Hypothalamus (tissue), 51 donors: ENCODE measurements around the gene AGPAT3.

Experiments
- DNase-seq, 51 donors: peaks; one replicate each; lab custom pipeline; 2025; lab: John Stamatoyannopoulos, UW

Gene AGPAT3

DNA sequence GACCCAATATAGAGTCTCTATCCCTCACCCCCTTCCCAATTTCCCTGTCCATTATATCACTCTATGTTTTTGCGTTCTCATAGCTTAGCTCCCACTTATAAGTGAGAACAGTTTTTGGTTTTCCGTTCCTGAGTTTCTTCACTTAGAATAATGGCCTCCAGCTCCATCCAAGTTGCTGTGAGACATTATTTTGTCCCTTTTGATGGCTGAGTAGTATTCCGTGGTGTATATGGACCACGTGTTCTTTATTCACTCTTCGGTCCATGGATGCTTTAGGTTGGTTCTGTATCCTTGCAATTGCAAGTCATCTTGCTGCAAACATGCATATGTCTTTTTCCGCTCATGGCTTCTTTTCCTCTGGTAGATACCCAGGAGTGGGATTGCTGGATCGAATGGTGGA is 54.3 kb downstream of the AGPAT3 start:
- no peak for DNase-seq

DNA sequence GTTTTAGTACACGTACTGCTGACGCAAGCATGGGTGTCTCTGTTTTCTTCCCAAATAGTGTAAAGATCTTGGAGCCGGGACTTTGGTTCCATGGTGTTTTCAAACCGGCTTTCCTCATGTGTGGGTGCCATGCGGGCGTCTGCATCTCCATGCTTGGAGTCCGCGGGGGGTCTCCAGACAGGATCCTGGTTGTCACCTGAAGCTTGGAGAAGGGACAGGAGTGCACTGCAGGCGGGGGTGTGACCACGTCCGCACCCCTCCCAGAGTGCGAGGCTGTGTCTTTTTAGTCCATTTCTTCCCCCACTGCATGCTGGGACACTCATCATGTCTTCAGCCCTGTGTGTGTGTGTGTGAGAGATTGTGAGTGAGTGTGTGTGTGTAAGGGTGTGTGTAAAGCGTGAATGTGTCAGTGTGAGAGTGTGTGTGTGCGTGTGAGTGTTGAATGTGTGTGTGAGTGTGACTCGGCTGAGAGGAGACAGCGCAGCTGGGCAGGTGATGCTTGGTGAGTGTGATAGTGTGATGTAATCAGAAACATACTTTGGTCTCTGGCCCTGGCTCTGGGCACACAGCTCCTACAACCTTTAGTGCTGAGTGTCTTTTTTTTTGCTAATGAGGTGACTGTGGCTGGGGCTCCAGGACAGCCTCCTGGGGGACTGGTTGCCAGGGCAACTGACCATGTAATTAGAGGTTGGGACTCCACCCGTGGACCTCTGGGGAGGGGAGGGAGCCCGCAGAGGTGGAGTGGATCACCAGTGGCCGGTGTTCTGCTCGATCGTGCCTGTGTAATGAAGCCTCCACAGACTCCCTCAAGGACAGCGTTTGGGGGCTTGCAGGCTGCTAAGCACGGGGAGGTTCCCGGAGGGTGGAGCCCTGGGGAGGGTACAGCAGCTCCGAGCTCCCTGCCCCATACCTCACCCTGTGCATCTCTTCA is 55.1 kb downstream of the AGPAT3 start:
- DNase-seq, result no peak

DNA sequence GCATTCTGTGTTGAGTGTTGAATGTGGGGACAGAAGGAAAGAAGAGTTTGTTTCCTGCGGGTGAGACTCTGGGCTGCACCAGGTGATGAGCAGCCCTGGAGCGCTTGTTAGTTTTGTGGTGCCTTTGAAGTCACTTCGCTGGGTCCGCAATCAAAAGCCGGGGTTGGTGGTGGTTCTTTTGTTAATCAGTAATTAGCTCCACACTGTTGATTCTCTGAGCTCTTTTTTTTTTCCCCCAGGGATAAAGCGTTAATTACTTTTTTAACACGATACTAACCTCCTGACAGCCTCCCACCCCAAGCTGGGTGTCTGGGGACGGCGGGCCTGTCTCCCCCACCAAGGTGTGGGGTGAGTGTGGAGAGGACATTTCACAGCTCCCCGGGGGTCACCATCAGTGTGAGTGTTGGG is 56.6 kb downstream of the AGPAT3 start:
- DNase-seq, result no peak

DNA sequence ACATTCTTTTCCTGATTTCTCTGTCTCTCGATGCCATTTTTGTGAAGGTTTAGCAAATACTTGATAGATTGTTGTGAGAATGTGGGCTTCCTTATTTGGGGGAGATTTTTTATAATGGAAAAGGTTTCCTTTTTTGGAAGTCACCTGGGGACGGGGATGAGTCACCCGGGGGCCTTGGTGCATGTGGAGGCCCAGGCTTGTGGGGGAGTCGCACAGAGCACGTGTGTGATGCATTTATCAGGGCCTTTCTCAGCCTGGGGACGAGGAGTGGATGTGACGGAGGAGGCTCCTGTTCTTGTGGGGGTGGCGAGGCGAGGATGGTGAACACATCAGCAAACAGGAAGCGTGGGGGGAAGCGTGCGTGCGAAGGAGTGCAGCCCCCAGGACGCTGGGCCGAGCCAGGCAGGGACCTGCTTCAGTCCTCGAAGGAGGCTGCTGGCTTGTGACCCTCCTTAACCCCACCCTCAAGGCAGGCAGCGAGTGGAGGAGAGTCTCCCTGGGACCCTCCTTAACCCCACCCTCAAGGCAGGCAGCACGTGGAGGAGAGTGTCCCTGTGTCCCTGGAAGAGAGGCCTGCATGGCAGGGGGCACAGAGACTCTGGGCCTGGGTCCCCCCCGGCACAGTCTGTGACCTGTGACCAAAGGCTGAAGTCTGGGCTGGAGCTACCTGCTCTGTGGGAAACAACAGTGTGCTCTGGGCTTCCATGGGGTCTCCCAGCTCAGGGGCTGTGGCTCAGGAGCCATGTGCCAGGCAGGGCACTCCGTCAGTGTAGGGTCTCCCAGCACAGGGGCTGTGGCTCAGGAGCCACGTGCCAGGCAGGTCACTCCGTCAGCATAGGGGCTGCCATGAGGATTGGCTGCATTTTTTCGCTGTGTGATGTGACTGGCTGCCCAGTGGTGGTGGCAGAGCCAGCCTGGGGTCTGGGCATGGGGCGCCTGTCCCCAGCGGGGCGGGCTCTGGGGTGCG is 57.2 kb downstream of the AGPAT3 start:
- peak in 2 of 51 donors; percentile 27 to 29 for DNase-seq

DNA sequence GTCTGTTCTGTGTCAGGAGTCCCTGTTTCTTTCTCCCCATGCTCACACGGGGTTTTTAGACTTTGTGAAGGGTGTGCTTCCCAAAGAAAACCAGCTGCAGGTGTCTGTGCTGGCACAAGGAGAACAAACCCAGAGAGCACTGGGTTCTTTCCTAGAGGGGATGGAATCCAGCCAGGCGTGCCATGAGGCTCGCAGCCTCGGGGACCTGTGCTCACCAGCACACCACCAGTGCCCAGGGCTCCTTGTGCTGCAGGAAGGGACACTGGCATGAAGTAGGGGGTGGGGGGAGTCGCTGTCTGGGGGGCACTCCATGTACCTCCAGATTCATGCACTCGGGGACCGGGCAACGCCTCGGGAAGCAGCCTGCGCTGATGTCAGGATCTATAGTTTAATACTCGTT is 57.9 kb downstream of the AGPAT3 start:
- DNase-seq, result no peak

DNA sequence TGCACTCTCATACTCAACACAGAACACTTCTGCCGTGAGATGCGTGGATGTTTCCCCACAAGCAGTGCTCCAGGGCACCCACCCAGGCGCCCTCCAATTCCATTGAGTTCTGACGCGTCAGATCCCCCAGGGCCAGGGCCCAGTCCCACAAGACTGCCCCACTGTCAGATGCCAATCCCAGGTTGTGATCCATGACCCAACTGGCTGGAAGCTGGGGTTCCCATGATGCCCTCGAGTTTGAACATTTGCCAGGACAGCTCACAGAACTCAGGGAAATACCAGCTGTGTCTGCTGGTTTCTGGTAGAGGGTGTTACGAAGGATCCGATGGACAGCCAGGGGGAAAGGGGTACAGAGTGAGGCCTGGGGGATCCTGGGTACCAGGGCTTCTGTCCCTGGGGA is 58.4 kb downstream of the AGPAT3 start:
- peak in 30 of 51 donors; percentile 22 to 72 (median 48) for DNase-seq

DNA sequence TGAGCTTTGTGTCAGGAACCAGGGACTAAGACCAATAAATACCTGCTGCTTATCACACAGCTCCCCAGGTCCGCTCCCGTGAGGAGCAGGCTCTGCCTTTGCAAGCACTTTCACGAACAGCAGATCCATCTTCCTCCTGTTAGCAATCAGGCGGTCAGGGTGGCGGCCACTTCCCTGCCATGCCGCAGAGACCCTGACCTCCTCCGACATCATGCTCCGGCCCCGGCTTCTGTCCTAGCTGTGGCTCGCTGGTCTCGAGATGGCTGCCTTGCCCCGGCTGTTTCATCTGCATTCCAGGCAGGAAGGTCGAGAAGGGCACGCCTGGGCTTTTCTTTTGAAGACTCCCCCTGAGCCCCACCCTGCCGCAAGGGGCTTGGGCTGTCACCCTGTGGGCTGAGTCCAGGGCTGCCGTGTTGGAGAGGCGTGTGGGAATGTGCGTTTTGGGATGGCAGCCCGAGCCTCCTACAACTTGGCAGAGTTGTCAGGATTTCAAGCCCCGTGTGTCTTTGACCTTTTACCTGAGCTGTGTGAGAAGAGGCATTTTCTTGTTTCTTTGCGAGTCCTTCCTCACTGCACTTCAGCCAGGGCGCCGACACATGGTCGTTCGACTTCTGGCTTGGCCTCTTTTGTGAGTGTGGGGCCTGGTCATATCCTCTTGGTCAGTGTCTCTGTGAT is 59.5 kb downstream of the AGPAT3 start:
- DNase-seq, result no peak

DNA sequence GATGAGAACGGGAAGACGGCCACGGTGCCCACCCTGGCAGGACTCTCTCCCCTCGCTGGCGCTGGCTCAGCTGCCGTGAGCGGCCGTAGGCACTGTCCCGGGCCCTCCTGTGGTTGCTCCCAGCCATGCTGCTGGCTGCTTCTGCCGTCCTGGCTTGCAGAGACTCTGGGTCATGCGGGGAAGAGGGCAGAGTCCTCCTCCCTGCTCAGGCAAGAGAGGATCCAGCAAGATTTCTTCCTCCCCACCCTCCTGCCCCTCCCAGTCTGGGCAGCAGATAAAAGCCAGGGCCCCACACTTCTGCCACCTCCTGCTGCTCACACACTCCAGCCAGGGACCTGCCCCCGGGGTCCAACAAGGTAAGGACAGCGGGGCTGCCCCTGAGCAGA is 60.1 kb downstream of the AGPAT3 start:
- DNase-seq, result no peak

DNA sequence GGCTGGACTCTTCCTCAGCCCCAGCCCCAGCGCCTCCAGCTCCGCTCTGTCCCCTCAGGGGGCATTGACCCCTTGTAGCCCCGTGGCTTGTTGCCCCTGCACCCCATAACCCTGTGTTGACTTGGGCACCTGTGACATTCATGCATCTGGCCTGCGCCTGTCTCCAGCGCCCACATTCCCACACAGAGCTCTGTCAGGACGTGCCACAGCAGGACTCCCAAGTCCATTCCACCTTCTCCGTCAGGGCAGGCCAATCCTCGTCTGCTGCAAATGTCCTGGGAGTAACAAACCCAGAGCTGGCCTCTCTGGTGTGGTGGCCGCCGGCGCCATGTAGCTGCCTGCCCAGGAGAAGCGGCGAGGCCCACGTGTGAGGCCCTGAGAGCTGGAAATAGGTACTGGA is 60.6 kb downstream of the AGPAT3 start:
- DNase-seq, result no peak

DNA sequence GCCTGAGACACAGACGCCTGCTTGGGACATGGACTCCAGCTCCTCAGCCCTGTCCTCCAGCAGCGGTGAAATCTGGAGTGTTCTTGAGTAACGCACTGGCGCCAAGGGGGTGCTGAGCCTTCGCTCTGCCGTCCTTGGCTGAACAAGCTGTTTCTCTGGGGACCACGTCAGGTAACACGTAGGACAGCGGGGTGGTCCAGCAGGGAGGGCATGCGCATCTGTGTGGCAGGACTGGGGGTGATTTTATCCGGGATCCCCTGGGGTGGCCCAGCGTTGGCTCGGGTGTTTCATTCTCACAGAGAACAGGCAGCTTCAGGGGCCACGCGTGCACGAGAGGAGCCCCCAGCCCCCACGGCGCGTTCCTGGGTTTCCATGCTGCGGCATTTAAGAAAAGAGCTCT is 61.2 kb downstream of the AGPAT3 start:
- no peak for DNase-seq

DNA sequence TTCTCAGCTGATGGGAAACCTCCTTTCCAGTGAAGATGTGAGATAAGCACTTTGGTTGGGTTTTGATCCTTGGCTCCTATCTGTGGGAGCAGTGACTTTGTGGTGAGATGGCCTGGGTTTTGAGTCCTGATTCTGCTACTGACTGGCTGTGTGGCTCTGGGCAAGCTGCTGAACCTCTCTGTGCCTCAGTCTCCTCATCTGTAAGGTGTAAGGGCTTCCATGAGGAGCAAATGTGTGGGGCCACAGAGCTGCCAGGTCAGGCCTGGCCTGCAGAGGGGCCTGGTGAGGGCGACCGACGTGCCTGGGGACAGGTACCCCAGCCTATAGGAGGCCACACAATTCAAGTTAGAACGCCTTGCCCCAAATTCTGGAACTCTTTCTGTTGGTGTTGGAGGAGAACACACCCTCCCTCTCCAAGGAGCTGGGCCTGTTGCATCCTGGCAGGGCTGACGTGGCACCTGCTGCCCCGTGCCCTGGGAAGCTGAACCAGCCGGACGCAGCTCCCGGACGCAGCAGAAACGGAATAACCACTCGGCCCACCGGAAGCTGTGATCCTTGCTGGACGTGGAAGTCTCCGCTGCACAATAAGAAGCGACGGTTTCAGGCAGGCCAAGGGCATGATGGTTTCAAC is 62.7 kb downstream of the AGPAT3 start:
- no peak for DNase-seq

DNA sequence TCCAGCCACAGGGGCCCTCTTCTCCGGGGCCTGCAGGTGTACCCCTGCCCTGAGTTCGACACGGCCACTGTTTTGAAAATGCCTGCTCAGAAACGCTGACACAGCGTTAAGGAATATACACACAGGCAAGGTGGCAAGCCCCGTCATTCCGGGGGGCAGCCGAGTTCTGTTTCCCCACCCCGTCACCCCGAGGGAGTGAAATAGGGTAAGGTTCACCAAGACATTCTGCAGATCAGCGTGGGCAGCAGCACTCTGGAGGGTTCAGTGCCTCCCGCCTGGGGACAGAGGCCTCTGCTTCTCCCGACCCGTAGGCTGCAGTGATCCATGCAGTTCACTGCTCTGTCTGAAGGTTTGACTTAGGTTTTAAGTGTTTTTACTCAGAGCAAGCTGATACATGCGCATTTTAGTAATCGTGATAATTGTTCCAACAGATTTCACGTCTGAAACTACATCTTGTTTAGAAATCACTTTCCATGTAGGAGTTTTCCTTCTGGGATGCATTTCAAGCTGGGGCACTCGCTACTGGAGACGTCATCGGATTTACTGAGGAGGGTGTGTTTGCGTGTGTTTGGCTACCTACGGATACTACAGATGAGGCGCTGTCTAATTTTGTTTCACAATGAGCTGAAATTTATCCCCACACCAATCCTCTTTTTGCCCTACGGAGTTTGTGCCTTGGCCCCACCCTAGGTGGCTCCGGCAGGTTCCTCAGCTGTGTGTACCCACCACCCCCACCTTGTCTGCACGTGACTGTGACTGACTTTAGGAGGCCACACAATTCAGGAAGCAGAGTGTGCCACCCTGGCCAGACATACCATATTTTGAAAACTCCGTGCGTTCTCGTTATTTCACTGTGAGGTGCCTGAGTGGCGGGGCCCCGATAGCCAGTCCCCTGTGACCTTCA is 63.5 kb downstream of the AGPAT3 start:
- no peak for DNase-seq

DNA sequence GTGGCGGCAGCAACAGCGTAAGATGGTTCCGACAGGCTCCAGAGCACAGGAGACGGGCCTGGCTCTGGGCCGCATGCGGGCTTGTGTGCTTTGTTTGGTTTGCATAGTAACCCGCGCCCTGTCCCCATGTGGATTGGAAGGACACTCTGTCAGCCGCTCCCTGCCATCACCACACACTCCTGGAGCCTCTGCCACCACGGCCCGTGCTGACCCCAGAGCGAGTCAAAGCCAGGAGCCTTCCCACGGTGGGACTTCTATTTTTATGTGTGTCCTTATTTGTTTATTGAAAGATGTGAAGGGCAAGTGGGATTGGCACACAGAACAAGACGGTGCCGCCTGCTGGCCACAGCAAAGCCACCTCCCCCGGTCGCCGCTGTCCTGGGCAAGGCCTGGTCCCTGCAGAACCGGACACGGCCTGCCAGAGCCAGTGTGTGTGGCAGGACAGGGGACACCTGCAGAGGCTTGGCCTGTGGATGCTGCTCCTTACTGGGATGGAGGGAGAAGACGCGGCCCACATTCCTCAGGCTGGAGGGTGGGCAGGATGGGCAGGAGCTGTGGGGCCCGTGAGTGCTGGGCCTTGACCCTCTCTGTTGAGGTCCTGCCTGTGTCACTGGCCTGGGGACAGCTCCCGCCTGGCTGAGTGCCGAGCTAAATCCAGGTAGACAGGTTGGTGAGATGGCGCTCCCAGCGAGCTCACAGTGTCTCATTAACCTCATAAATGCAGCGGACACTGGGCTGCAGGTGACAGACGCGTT is 64.4 kb downstream of the AGPAT3 start:
- DNase-seq, result peak in 11 of 51 donors; percentile 15 to 66 (median 33)

DNA sequence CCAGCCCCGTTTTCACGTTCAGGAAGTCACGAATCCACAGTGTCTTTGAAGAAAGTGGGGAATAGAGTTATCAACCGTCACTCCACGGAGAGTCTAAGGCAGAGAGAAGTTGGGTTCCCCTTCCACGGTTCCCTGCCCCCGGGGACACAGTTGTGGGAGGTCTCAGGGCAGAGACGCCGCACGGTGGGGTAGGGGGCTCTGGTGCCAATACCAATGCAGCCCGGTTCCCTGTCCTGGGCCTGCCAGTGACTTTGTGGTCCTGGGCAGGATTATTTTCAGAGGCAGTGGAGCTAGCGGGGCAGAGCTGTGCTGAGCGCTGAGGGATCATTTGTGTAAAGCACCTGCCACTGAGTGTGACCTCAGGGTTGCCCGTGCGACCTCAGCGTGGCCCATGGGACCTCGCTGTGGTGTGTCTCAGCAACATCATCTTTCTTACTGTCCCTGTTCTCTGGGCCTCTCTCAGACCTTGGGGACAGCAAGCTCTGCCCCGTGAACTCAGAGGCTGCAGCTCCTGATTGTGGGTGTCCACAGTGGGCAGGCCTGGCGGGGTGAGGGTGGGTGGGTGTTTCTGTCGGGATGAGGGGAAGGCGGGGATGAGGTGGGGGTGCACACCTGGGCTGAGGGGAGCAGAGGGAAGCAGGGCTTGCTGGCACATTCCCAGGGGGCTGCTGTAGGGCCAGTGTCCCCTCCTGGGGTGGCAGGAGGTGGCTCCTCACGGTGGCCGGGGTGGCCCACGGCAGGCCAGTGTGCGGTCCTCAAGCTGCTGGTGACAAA is 65.2 kb downstream of the AGPAT3 start:
- DNase-seq, result no peak

DNA sequence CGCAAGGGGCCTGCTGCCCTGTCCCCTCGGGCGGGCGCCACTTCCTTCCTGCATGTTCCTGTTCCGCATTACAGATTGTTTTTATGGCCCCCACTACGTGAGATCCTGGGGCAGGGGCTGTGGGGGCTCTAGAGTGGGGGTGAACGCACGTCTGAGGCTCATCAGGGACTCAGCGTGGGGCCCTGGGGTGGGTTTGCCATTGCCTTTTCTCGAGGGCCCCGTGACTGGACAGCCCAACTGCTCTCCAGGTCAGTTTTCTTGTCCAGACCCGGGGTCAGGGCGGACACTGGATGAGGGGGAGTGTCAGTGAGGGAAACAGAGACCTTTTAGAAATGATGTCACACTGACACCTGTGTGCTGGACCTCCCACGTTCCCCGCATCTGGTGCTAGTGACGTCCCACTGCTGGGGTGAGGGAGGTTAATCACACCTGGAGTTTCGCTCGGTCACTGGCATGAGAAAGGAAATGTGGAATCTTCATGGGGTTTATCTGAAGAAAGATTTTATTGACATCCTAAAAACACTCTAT is 65.9 kb downstream of the AGPAT3 start:
- no peak for DNase-seq

DNA sequence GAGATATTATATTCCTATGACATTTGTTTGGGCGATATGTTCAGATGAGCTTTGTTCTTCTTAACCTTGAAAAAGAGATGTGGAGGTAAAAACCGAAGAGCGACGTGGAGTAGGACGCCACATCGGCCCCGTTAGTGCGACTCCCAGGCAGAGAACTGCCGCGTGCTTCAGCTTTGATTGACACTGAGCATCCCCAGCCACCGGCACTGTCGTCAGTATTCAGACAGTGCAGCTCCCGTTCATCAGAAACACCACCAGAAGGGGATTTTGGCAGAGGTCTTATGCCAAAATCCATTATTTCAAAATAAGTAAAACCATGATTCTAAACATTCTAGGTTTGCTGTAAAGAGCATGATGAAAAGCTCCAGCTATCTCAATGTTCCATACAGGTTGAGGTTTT is 66.5 kb downstream of the AGPAT3 start:
- DNase-seq, result no peak

DNA sequence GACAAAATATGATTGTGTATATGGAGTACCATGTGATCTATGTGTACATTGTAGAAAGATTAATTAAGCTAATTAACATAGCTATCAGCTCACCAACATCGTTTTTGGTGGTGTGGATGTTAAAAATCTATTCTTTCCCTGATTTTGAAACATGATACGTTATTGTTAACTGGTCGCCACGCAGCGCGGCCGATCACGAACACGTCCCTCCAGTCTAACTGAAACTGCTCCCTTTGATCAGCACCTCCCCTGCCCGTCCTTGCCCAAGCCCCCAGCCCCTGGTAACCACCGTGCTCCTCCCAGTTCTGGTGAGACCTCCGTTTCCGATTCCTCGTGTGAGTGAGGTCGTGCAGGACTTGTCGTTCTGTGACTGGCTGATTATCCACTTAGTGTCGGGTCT is 67.0 kb downstream of the AGPAT3 start:
- no peak for DNase-seq

DNA sequence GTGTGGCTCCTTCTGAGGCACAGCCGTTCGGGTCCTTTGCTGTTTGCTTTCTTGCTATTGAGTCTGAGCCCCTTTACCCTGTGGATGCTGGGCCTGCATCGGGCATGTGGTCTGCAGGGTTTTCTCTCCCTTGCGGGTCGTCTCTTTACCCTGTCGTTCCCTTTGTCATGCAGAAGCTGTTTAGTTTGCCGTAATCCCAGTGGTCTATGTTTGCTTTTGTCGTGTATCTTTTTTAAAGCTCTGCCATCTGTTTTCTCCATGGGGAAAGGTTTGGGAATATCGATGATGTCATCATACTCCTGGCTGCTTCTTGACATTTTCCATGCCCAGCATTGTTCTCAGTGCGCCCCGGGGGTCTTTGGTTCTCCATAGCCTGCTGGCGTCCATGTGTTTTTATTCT is 68.2 kb downstream of the AGPAT3 start:
- no peak for DNase-seq
